ENCODE results near the gene GPR143. TPM values are rescaled to one million over a fixed set of nuclear protein-coding genes. Genes with fewer than 3 reads are reported as not detected.
"Not testable (repeated sequence)": the region's sequence is repeated elsewhere in the genome, so short reads cannot be mapped to it uniquely, and the experiment has no call there.

GPR143 gene
- total and polyA plus RNA-seq, 10 donors = 0.17 TPM; not detected in 9

GRCh38 chrX:9781941-9782340, 16.3 kb upstream of the GPR143 start:
- Histone ChIP-seq H3K27me3 (replicated peaks in 1 of 7) (peaks cover 0 to 26% (median 17%) of the 10 kb centered on the region in 7 donors), H3K27ac (no peak overlapping the region), H3K36me3 (no peaks in the 10 kb centered on the region), H3K4me3 (no peak overlapping the region), H3K4me1 (peaks cover 0 to 12% (median 2%) of the 10 kb centered on the region in 6 donors), H3K9me3 (no peaks in the 10 kb centered on the region)
- no peak for DNase-seq
- TF ChIP-seq CTCF (IDR thresholded peaks at IDR 0.05 in 8 of 11, conservative IDR thresholded peaks at IDR 0.05 in 3 of 11) (no peak), POLR2A (IDR thresholded peaks at IDR 0.05) (no peak), POLR2AphosphoS5 (IDR thresholded peaks at IDR 0.05) (no peak)
- intact Hi-C loops (cut with DNase I; ENCODE audit: low total_unique reads) = no loop called here
- 71 to 87% (median 77%) methylated on average over 7 of the region's 7 CpGs for WGBS, 5 donors

GRCh38 chrX:9775930-9776329, 10.3 kb upstream of the GPR143 start:
- Histone ChIP-seq H3K36me3 (no peaks in the 10 kb centered on the region), H3K9me3 (no peaks in the 10 kb centered on the region), H3K27ac (no peak overlapping the region), H3K27me3 (replicated peaks in 1 of 7) (peaks cover 0 to 33% (median 0%) of the 10 kb centered on the region in 7 donors), H3K4me1 (no peaks in the 10 kb centered on the region), H3K4me3 (no peak overlapping the region)
- TF ChIP-seq POLR2AphosphoS5 (IDR thresholded peaks at IDR 0.05) = no peak
- TF ChIP-seq POLR2A (IDR thresholded peaks at IDR 0.05) = no peak
- TF ChIP-seq CTCF (IDR thresholded peaks at IDR 0.05 in 8 of 11, conservative IDR thresholded peaks at IDR 0.05 in 3 of 11) = no peak
- intact Hi-C loops (cut with DNase I; ENCODE audit: low total_unique reads) = no loop called here
- WGBS, 5 donors = 30 to 60% (median 36%) methylated on average over 1 to 8 of the region's 8 CpGs
- DNase-seq = no peak

GRCh38 chrX:9772943-9773342, 7.3 kb upstream of the GPR143 start:
- Histone ChIP-seq H3K36me3 (no peaks in the 10 kb centered on the region), H3K4me3 (no peak overlapping the region), H3K27ac (no peak overlapping the region), H3K4me1 (no peaks in the 10 kb centered on the region), H3K27me3 (replicated peaks in 1 of 7) (peaks cover 0 to 38% (median 0%) of the 10 kb centered on the region in 7 donors), H3K9me3 (no peaks in the 10 kb centered on the region)
- 72 to 90% (median 80%) methylated on average over 6 of the region's 6 CpGs for WGBS, 5 donors
- TF ChIP-seq POLR2AphosphoS5 (IDR thresholded peaks at IDR 0.05) (no peak), CTCF (IDR thresholded peaks at IDR 0.05 in 8 of 11, conservative IDR thresholded peaks at IDR 0.05 in 3 of 11) (no peak), POLR2A (IDR thresholded peaks at IDR 0.05) (no peak)
- no peak for DNase-seq
- intact Hi-C loops (cut with DNase I; ENCODE audit: low total_unique reads) = no loop called here

GRCh38 chrX:9770319-9770718, 4.7 kb upstream of the GPR143 start:
- no peak for DNase-seq
- Histone ChIP-seq H3K27me3 (replicated peaks in 1 of 7) (peaks cover 0 to 42% (median 6%) of the 10 kb centered on the region in 7 donors), H3K4me1 (no peaks in the 10 kb centered on the region), H3K27ac (no peak overlapping the region), H3K9me3 (no peaks in the 10 kb centered on the region), H3K4me3 (no peak overlapping the region), H3K36me3 (no peaks in the 10 kb centered on the region)
- TF ChIP-seq CTCF (IDR thresholded peaks at IDR 0.05 in 8 of 11, conservative IDR thresholded peaks at IDR 0.05 in 3 of 11) (no peak), POLR2AphosphoS5 (IDR thresholded peaks at IDR 0.05) (no peak), POLR2A (IDR thresholded peaks at IDR 0.05) (no peak)
- intact Hi-C loops (cut with DNase I; ENCODE audit: low total_unique reads) = no loop called here
- 29 to 48% (median 36%) methylated on average over 1 of the region's 1 CpG for WGBS, 5 donors

- DNase-seq; H3K36me3 ChIP-seq; H3K4me1 ChIP-seq; H3K27ac ChIP-seq; intact Hi-C loops (cut with DNase I; ENCODE audit: low total_unique reads); H3K4me3 ChIP-seq; H3K9me3 ChIP-seq: not testable (repeated sequence)
- 39 to 68% (median 66%) methylated on average over 2 to 5 of the region's 5 CpGs for WGBS, 5 donors
- H3K27me3 ChIP-seq (replicated peaks in 1 of 7) = peaks cover 0 to 32% (median 13%) of the 10 kb centered on the region in 7 donors
Observed at GRCh38 chrX:9768321-9768839, 2.7 kb upstream of the GPR143 start.
